MV-4-11 (cell line): ENCODE results near the gene NT5C1B.

ENCODE experiments used
- DNase-seq: peaks from one replicate; lab custom pipeline; 2025; lab: John Stamatoyannopoulos, UW

Gene NT5C1B

DNA sequence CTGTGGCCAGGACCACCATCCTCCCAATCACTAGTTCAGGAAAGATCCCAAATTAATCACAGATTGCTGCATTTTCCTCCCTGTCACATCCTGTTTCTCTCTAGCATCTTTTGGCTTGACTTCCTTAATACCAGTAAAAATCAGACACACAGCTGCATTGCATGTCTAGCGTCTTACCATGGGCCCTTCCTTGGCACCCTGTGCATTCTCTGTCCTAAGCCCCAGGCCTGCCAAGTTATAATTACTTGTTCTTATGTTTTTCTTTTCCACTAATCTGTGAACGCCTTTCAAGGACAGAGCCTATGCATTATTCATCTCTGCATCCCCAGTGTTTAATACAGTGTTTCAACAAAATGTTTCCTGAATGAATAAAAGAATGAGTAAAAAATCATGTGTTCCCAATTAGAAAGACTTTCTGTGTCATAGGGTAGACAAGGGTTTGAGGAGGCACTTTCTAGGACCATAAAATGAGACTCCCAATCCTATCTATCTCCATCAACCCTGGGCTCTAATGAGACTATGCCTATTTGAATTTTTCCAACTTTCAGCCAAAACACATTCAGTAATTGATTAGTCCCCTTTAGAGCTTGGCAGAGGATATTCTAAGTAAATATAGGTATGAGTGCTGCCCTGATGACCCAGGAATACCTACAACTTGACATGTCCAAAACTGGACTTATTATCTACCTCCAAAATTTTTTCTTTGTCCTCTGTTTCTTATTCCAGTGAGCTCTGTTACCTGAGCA, 10.3 kb upstream of the NT5C1B start:
- DNase-seq, result no peak

DNA sequence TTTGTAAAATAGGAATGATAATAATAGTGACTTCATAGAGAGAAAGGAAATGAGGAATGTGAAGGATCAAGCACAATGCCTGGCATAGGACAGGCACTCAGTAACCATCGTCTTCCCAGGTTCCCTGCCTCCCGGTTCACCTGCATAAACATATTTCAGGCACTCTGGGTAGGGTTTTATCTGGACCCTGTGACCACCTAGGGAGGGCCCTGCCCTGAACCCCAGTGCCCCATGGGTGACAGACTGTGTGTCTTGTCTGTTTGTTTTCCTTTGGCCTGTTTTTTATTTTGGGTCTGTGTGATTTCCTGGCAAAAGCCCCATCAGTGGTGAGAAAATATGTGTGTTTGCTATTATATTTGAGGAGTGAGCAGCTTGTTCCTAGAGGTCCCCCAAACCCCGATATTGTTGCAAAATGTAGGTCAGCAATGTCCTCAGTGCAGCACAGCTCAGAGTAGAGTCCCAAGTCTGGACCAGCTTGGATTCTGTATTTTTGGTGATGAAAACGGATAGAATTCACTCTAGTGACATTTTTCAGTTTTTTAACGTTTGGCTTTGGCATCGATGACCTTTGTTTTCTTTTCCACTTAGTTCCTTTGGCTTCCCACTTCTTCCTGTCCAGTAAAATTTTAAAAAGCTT, 9.6 kb upstream of the NT5C1B start:
- no peak for DNase-seq

DNA sequence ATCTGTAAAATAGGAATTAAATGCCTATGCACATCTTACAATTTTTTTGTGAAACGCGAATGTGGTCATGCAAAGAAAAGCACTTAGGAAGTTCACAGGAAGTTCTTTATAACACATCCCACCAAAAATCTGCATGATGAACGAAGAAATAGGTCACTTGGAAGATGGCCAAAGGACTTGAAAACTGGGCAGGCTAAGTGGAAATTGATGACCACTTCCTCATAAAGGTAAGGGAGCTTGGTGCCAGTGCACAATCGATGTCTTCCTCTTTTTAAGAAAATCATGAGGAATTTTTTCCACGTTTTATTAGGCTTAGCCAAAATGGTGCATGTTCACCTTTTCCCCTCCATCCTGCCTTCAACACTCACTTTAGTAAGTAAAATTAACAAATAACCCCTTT, 8.2 kb upstream of the NT5C1B start:
- DNase-seq, result peak; percentile 3

DNA sequence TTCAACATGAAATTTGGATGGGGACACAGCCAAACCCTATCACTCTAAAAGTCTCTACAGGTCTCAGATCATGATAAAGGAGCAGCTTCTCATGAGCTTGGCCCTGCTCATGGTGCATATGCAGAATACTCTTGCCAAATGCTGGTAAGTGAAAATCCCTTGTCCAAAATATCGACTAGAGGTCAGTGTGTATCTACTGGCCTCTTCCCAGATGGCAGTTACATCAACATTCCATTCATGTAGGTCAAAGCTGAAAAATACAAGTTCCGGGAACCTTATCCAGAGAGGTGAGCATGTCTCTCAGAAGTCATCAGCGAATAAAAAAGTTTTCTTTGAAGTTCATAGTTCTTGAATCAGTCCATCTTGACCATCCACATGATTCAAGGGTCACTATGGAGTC, 7.6 kb upstream of the NT5C1B start:
- DNase-seq, result no peak

DNA sequence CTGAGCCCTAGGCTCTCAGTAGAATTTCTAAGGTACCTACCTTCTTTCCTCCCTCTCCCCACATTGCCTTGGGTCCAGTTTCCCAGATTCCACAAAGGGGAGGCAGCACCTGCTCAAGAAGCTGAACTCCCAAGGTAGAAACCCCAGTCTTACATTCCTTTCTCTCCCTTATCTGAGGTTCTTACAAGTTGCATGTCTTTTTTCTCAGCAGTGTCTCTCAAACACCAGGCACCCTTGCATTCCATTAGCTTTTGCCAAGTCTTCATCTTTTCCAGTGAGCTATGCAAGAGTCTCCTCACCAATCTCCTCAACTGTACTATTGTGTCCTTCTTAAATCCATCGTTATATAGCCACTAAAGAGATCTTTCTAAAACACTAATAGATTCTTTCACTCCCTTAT, 4.1 kb upstream of the NT5C1B start:
- no peak for DNase-seq

DNA sequence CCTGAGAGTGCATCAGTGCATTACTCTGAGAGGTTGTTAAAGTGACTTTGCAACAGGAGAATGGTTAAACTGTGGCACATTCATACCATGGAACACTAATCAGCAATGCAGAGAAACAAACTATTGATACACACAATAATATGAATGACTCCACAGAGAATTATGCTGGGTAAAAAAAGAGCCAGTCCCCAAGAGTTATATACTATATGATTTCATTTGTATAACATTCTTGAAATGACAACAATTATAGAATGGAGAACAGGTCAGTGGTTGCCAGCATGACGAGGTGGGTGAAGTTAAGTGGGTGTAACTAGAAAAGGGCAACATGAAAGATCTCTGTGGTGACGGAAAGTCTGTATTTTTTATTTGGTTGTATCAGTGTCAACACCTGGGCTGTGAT, 3.0 kb upstream of the NT5C1B start:
- no peak for DNase-seq

DNA sequence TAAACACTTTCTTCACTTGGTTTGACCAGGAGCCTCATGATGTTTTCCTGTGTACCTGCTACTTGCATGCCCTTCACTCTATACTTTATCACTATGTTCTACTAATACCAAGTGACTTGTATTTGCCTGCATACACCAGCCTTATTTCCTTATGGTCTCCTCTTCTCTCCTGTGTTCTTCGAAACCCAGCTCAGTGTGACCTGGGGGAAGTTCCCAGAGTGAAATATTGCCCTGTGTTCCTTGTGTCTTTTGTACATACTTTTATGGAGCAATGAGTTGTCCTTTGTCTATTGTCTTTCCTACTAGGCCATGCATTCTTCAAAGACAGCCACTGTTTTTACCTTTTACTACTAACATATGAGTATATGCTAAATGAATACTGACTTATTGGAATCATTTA, 567 bp downstream of the NT5C1B start:
- no peak for DNase-seq

DNA sequence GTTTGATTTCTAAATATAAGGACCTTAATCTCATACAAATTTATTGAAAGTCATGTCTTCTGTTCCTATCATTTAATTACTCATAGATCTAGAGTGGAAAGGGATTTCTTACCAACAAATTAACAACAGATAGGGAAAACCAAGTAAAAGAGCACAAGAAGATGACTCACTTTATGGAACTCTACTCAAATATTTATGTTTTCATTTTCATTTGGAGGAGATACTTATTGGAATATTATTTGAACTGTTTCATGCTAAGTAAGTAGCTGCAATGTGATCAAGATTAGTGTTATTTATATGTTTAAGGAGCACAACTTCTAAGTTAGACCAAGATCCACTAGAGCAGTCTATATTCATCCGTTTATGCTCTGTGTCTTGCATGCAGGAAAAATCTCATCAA, 1.3 kb downstream of the NT5C1B start:
- no peak for DNase-seq

DNA sequence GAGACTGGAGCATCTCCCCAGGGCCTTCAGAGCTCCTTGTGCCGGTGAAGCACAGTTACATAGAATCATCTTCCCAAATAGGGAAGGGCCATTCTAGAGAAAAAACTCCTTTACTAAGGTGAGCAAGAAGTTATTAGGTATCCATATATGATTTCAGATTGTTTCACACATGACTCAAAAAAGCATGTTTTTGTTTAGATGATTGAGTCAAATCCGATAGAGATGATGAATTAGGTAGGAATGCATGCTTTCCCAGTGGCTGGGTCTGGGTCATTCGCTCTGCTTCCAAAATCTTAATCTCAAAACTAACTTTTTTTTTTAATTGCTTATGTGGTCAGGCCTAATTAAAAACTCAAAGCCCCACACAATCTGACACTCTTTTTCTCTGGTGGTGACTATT, 3.8 kb downstream of the NT5C1B start:
- DNase-seq, result no peak

DNA sequence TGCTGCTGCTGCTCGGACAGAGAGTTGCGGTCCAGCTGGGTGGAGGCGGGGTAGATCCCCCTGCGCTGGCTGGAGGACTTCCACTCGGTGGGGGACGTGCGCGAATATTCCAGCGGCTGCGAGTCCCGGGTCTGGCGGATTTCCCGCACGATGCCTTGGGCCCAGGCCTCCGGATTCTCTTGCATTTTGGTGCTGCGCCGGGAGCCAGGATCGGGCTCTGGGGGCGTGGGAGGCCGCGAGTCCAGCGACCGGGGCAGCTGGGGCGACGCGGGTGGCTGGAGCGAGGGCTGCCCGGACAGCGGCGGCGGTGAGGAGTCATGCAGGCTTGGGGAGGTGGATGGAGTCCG, 4.8 kb downstream of the NT5C1B start:
- DNase-seq, result no peak

DNA sequence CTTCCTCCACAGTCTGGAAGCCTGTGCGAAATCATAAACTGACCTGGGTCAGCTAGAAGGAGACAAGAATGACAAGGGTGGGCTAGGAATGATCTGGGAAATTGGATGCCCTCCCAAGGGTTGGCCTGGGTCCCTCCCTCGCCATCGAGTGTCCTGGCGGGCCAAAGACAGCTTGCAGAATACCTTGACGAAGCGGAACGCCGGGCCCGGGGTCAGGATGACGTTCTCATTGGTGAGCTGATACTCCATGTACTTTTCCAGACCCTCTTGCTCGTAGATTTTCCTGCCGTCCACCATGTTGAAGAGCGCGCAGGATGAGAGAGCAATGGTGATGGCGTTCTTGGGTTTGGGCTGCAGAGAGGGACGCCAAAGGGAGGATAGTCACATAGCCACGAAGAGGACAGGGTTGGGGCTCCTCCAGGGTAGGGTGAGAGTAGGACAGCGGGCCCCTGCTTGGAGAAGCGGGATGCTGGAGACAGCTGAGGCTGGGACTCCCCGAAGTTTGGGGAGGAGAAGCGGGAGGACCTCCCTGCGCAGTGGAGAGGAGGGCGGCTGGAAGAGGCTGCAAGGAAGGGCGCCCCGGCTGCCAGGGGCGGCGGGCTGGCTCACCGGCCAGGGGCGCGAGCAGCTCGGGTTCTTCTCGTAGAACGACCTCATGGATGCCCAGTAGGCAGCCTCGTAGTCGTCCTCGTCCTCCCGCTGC, 5.3 kb downstream of the NT5C1B start:
- DNase-seq, result no peak

DNA sequence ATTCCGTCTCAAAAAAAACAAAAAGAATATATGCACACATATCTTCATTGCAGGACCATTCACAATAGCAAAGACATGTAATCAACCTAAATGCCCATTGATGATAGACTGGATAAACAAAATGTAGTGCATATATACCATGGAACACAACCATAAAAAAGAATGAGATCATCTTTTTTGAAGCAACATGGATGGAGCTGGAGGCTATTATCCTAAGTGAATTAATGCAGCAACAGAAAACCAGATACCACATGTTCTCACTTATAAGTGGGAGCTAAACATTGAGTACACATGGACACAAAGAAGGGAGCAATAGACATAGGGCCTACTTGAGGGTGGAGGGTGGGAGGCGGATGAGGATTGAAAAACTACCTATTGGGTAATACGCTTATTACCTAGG, 8.8 kb downstream of the NT5C1B start:
- no peak for DNase-seq

DNA sequence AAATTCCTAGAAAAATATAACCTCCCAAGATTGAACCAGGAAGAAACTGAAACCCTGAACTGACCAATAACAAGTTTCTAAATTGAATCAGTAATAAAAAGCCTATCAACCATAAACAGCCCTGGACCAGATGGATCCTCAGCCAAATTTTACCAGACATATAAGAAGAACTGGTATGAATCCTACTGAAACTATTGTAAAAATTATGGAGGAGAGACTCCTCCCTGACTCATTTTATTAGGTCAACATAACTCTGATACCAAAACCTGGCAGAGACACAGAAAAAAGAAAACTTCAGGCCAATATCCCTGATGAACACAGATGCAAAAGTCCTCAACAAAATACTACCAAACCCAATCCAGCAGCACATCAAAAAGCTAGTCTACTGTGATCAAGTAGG, 11.3 kb downstream of the NT5C1B start:
- no peak for DNase-seq

DNA sequence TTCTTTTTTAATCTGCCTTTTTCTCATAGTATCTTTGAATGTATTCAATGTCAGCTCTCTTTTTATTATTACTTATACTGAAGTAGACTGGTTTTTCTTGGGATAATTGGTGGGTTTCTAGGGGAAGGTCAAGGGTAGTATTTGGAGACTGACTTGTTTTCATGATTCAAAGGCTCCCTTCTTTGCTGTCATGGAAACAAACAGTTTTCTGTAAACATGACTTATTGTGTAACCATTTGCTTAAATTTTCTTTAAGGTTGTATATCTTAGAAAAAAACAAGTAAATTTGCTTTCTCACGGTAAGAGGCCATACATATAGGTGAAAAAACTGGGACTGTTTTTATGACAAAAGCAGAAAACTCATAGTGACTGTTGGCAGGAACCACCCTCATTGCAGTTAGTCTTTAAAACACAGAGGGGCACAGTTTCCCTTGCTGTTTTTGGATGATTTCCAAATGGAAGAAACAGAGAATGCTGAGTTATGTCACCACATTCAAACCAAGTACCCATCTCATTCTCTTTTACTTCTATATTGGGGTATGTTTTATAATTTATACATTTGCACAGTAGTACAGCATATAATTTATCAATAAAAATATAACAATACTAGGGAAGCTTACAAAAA, 23.1 kb downstream of the NT5C1B start:
- no peak for DNase-seq

DNA sequence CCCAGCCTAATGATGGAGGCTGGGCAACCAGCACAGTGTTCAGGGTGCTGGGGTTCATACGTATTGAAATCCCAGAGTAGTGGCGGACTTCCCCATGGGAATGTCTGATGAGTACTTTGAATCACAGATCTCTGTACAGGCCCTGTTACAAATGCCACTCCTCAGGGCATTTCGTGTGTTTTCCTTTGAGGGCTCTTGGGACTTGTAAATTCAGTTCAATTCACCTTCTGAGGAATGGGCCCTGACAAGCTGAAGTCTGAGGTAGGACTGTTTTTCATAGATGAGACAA, 28.6 kb downstream of the NT5C1B start:
- DNase-seq, result no peak

DNA sequence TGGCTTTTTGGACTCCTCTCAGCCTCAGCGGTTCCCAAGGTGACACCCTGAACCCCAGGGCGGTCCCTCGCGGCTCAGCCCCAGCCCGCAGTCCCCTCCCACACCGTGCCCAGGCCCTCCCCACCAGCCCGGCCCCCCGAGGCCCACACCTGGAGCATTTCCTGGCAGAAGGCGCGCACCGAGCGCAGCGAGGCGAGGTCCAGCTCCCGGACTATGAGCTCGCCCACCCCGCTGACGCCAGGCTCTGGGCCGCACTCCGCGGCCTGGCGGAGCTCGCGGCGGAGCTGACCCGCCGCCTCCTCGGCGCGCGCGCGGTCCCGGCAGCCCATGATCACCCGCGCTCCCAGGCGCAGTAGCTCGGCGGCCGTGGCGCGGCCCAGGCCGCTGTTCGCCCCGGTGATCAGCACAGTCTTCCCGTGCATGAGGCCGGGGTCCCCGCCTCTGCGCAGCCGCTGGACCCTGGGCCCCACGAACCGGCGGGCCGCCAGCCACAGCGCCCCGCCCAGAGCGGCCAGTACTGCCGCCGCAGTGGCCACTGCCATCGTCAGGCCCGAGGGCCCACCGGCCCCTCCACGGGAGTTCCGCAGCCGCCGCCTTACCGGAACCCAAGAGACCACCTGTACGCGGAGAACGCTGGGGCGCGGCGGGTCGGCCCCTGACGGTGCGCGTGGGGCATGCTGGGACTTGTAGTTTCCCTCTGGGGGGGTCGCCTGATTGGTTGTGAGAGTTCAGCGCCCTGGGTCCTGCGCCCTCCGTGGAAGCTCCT, 29.2 kb downstream of the NT5C1B start, which contains the start of gene RDH14:
TSS of gene RDH14 (minus strand) at position 623 of the 766 bp plus-strand sequence. CDS start at position 542, 81 bp downstream.
- DNase-seq, result peak; percentile 79

DNA sequence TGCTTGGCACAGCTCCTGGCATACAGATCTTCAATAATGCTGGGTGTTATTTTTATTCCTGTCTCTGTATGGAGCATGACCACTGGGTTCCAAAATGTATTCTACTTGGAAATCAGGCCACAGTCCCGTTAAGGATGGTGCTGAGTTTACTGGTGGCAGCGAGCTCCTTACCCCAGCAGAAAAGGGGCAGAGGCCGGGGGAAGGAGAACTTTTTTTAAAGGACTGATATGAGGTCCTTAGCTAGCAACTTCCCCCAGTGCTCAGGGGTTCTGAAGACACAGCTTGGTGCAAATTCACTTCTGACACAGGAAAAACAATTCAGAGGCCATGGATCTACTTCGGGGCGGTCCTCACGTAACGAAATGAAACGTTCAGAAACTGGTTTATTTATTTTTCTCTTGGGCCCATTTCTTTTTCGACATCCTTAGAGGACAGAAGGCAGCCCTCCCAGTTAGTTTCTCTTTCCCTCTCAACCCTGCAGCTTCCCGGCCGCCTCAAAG, 29.8 kb downstream of the NT5C1B start:
- no peak for DNase-seq

DNA sequence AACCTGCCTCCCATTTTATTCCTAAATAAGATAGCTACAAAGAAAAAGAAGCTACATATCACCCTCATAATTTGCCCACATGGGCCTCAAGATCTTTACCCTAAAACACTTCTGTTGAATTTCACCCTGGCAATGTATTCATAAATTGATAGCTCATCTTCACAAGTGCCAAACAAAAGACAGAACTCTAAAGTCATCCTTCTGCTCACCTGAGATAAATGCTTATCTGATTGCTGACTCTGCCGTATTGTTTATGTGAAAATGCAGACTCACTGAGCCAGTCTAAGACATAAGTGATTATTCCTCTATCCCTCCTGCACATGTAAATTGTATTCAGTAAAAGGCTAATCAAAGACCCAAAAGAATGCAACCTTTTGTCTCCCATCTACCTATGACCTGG, 30.9 kb downstream of the NT5C1B start:
- DNase-seq, result no peak

DNA sequence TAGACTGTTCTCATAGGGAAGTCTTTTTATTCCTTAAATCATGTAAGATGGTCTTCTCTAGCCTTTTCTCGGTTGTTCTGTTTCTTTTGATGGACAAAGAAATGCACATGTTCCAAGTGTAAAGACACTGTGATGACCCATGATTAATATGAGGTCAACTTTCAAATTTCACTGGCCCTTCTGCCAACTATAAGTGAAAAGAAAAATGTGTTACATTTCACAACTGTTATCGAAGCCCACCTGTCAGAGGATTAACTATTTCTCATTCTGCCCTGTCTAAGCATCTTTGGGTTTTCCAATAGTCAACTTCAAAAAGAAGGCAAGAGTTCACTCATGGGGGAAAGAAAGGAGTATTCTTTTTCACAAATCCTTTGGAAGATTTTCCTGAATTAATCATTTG, 32.2 kb downstream of the NT5C1B start:
- no peak for DNase-seq

DNA sequence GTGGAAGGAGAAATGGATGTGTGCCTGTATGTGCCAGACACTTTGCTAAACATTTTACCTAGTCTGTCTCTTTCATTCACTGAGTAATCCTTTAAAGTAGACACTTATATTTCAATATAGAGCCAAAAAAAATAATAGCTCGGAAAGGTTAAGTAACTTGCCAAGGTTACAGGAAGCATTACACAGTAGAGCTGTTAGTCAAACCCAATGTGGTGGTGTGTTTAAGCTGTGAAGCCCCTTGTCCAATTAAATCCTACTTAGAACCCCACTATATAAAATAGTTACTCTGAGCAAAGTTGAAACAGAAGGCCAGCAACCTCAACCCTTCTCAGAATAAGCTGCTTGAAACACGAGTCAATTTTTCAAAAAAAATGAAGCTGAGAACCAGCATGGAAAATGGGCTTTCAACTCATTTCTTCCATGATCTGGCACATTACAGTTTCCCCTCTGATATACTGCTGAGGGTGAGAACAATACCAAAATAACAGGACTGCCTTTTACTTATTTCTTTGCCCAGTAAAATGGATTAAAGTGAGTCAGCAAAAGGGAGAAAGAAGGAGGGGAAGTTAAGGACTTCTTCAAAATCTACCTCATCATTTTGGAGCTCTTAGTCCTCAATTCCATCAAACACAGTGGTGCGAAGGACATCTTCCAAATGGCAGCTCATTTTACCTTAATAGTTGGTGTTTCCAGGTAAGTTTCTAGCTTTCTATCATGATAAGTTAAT, 36.9 kb downstream of the NT5C1B start:
- no peak for DNase-seq

DNA sequence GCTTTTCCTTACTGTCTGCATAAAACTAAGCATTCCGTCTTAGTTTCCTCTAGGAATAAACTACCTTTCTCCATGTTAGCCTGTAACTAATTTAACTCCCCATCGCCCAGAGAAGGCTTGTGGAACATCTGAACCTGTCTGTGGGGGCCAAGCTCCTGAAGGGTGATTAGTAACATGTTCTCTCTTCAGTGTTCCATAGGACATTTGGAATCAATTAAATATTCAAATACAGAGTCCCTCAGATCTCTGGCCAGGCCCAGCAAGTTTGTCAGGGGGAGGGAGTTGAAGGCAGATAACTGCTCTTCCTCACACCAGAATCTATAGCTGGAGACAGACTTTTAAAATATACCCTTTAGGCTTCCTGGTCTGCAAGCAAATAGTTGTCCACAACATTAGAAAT, 37.7 kb downstream of the NT5C1B start:
- no peak for DNase-seq

DNA sequence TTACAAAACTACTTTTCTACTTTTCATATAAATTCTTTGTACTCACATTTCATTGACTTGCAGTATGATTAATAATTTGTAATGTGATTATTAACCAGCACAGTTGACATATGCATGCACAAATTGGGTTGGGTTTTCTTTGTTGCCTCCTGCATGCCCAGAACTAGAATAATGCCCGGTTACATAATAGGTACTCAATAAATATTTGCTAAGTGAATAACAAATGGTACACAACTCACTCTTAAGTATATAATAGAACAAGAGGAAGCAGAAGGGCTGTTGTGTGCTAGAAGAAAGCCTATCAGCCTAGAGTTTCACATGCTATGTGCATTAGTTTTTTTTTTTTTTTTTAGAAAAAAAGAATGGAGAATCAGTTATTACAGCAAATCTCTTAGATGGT, 38.2 kb downstream of the NT5C1B start:
- no peak for DNase-seq
